Measurements from ENCODE around the gene RASA3.

DNA sequence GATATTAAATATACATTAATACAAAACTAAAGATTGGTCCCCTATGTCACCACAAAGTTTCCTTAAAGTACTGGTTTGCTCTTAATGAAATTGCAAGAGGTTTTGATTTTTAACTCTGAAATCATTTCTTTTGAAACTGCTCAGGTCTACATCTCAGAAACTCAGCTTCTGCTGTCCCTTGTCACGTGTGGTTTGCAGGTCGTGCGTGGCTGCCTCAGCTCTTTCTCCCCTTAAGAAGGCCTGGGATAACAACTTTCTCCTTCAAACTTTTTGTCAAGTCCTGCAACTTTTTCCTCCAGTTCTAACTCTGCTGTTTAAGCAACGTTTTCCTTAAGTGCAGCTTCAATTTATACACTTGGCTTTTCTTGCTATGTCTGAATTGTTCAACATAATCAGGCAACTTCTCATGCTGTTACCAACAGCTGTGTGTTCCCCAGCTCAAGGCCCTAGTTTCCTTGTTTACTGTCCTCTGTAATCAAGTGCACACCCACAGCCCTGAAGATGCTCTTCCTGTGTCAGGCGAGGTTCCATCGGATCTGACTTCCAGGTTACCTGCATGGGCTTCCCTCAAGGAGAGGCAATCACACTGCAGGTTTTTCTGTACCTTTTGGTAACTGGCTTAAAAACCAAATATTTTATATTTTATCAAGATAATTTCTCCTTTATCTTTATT lies 172.0 kb downstream of the RASA3 start:
- no peak for TF ChIP-seq YBX1 (IDR thresholded peaks at IDR 0.05)
- TF ChIP-seq, protein P1, sequence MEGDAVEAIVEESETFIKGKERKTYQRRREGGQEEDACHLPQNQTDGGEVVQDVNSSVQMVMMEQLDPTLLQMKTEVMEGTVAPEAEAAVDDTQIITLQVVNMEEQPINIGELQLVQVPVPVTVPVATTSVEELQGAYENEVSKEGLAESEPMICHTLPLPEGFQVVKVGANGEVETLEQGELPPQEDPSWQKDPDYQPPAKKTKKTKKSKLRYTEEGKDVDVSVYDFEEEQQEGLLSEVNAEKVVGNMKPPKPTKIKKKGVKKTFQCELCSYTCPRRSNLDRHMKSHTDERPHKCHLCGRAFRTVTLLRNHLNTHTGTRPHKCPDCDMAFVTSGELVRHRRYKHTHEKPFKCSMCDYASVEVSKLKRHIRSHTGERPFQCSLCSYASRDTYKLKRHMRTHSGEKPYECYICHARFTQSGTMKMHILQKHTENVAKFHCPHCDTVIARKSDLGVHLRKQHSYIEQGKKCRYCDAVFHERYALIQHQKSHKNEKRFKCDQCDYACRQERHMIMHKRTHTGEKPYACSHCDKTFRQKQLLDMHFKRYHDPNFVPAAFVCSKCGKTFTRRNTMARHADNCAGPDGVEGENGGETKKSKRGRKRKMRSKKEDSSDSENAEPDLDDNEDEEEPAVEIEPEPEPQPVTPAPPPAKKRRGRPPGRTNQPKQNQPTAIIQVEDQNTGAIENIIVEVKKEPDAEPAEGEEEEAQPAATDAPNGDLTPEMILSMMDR (IDR thresholded peaks at IDR 0.05 in 2 of 3, conservative IDR thresholded peaks at IDR 0.05 in 1 of 3; ENCODE audit: control insufficient read depth in 2 of 3, extremely low read depth in 1 of 3, insufficient read depth in 1 of 3, low read depth in 3 of 3, low read length in 3 of 3), result no peak
- TF ChIP-seq STAT3 (IDR thresholded peaks at IDR 0.05; ENCODE audit: low read depth, low read length), result no peak
- TF ChIP-seq POLR2A (IDR thresholded peaks at IDR 0.05; ENCODE audit: low read depth, low read length), result no peak
- TF ChIP-seq TCF7 (IDR thresholded peaks at IDR 0.05; ENCODE audit: borderline replicate concordance), result no peak
- no peak for TF ChIP-seq PAX5 (IDR thresholded peaks at IDR 0.05; ENCODE audit: borderline replicate concordance, low read depth, low read length)
- no peak for TF ChIP-seq BACH1 (IDR thresholded peaks at IDR 0.05; ENCODE audit: borderline replicate concordance)
- TF ChIP-seq SREBF2 (IDR thresholded peaks at IDR 0.05; ENCODE audit: low read length), result no peak

Measured in GM12878 (cell line).